Loucy (cell line): ENCODE measurements around the gene RRN3.
"Not testable (repeated sequence)": the region's sequence is repeated elsewhere in the genome, so short reads cannot be mapped to it uniquely, and the experiment has no call there.

Source experiments
- H2AFZ ChIP-seq: fragments of 200-600 bp; sonication (generic); 2 replicates; pipeline ENCODE4 v1.6.0; 2016; ENCODE audit warnings: antibody characterized with exemption, mild to moderate bottlenecking, low read length, moderate library complexity
- H3F3A ChIP-seq: fragments of 200-600 bp; 2 replicates; pipeline ENCODE4 v1.6.0; 2016; ENCODE audit warnings: antibody characterized with exemption, low read depth, mild to moderate bottlenecking
- H3K27me3 ChIP-seq: fragments of 200-600 bp; sonication (generic); 2 replicates; pipeline ENCODE4 v1.6.1; 2014; ENCODE audit warnings: low read length, mild to moderate bottlenecking; ENCODE audit not compliant: insufficient read depth, poor library complexity, severe bottlenecking
- H3K36me3 ChIP-seq: fragments of 200-600 bp; sonication (generic); 2 replicates; pipeline ENCODE4 v1.6.1; 2016; ENCODE audit warnings: low read length; ENCODE audit not compliant: insufficient read depth
- H3K4me1 ChIP-seq: fragments of 200-600 bp; sonication (generic); 2 replicates; pipeline ENCODE4 v1.5.1; 2014; ENCODE audit warnings: low read length, mild to moderate bottlenecking; ENCODE audit not compliant: insufficient read depth, poor library complexity, severe bottlenecking
- H3K4me2 ChIP-seq: fragments of 200-600 bp; sonication (generic); 2 replicates; pipeline ENCODE4 v1.6.0; 2014; ENCODE audit warnings: antibody characterized with exemption, low read length, low read depth, mild to moderate bottlenecking; ENCODE audit not compliant: poor library complexity, severe bottlenecking
- H3K4me3 ChIP-seq: fragments of 200-600 bp; sonication (generic); 2 replicates; pipeline ENCODE4 v1.5.1; 2014; ENCODE audit warnings: low read length, mild to moderate bottlenecking, mixed read lengths; ENCODE audit not compliant: poor library complexity, severe bottlenecking
- H3K79me2 ChIP-seq: fragments of 200-600 bp; sonication (generic); 2 replicates; pipeline ENCODE4 v1.6.1; 2014; ENCODE audit warnings: low read length; ENCODE audit not compliant: insufficient read depth
- H3K9ac ChIP-seq: fragments of 200-600 bp; sonication (generic); 2 replicates; pipeline ENCODE4 v1.6.0; 2014; ENCODE audit warnings: mild to moderate bottlenecking, low read depth, low read length, moderate library complexity; ENCODE audit not compliant: poor library complexity, severe bottlenecking
- H3K9me2 ChIP-seq: fragments of 200-600 bp; sonication (generic); replicated peaks from 2 replicates; pipeline ENCODE4 v1.6.1; 2016; ENCODE audit warnings: low read depth, low read length, mixed read lengths
- H3K9me3 ChIP-seq: fragments of 200-600 bp; sonication (generic); 2 replicates; pipeline ENCODE4 v1.6.1; 2014; ENCODE audit warnings: mild to moderate bottlenecking, antibody characterized with exemption, low read length, low read depth; ENCODE audit not compliant: insufficient read depth
- H4K20me1 ChIP-seq: fragments of 200-600 bp; sonication (generic); 2 replicates; pipeline ENCODE4 v1.6.0; 2014; ENCODE audit warnings: antibody characterized with exemption, low read length, mild to moderate bottlenecking; ENCODE audit not compliant: insufficient read depth, poor library complexity, severe bottlenecking
- CTCF ChIP-seq: fragments of 200-600 bp; sonication (generic); conservative IDR thresholded peaks from 2 replicates; pipeline ENCODE4 v1.5.1; 2014; ENCODE audit warnings: mild to moderate bottlenecking, antibody characterized with exemption, low read length
- EZH2phosphoT487 ChIP-seq: fragments of 200-600 bp; IDR thresholded peaks from 2 replicates; pipeline ENCODE4 v1.6.1; 2018; ENCODE audit warnings: antibody characterized with exemption, mild to moderate bottlenecking, moderate library complexity, borderline replicate concordance

The RRN3 gene

GRCh38 chr16:15031179-15031578, 62.9 kb downstream of the RRN3 start:
- peaks cover 29% of the 10 kb centered on the region; the same call in 1 of the 2 replicates for H3K36me3 ChIP-seq
- no peaks in the 10 kb centered on the region for H4K20me1 ChIP-seq
- H3K9me2 ChIP-seq: no peaks in the 10 kb centered on the region
- H3K79me2 ChIP-seq: no peaks in the 10 kb centered on the region
- H2AFZ ChIP-seq: no peak overlapping the region
- H3F3A ChIP-seq: no peaks in the 10 kb centered on the region
- H3K9ac ChIP-seq: no peak overlapping the region
- no peak overlapping the region for H3K4me3 ChIP-seq
- no peaks in the 10 kb centered on the region for H3K27me3 ChIP-seq
- no peak for TF ChIP-seq EZH2phosphoT487
- no peak for TF ChIP-seq CTCF
- H3K4me2 ChIP-seq: peak overlapping the region; percentile 24
- H3K9me3 ChIP-seq: no peaks in the 10 kb centered on the region
- peaks cover 8% of the 10 kb centered on the region for H3K4me1 ChIP-seq

- H4K20me1 ChIP-seq, H3K4me2 ChIP-seq, H3K9ac ChIP-seq, H3K4me1 ChIP-seq, H3K9me2 ChIP-seq, H3K9me3 ChIP-seq, H3K79me2 ChIP-seq, H3F3A ChIP-seq, H2AFZ ChIP-seq, H3K4me3 ChIP-seq, H3K27me3 ChIP-seq: not testable (repeated sequence)
- peaks cover 22% of the 10 kb centered on the region; the same call in 1 of the 2 replicates for H3K36me3 ChIP-seq
Observed at GRCh38 chr16:15029749-15030148, 64.3 kb downstream of the RRN3 start.

GRCh38 chr16:15028801-15029698, 65.0 kb downstream of the RRN3 start:
- H3K27me3 ChIP-seq, H3K9ac ChIP-seq, H3K4me3 ChIP-seq, H3K4me1 ChIP-seq, H3K9me2 ChIP-seq, H3F3A ChIP-seq, H4K20me1 ChIP-seq, H2AFZ ChIP-seq, H3K9me3 ChIP-seq, H3K79me2 ChIP-seq, H3K4me2 ChIP-seq: not testable (repeated sequence)
- H3K36me3 ChIP-seq: peaks cover 15% of the 10 kb centered on the region; the same call in 1 of the 2 replicates

GRCh38 chr16:15028345-15028715, 65.7 kb downstream of the RRN3 start:
- H3K9me2 ChIP-seq, H3K9ac ChIP-seq, H3F3A ChIP-seq, H4K20me1 ChIP-seq, H2AFZ ChIP-seq, H3K27me3 ChIP-seq, H3K4me1 ChIP-seq, H3K4me3 ChIP-seq, H3K9me3 ChIP-seq, H3K79me2 ChIP-seq, H3K36me3 ChIP-seq, H3K4me2 ChIP-seq: not testable (repeated sequence)

GRCh38 chr16:15027503-15028344, 66.3 kb downstream of the RRN3 start:
- H3K79me2 ChIP-seq: not testable (repeated sequence)

GRCh38 chr16:15027051-15027450, 67.0 kb downstream of the RRN3 start:
- not testable (repeated sequence) for H3K36me3 ChIP-seq, H3K9me3 ChIP-seq, H3K79me2 ChIP-seq, H4K20me1 ChIP-seq, H3K4me2 ChIP-seq, H3F3A ChIP-seq, H3K4me3 ChIP-seq, H3K9ac ChIP-seq, H3K4me1 ChIP-seq, H3K9me2 ChIP-seq, H3K27me3 ChIP-seq, H2AFZ ChIP-seq

More at GRCh38 chr16:15027503-15028344, 66.3 kb downstream of the RRN3 start:
- H3K9ac ChIP-seq, H3F3A ChIP-seq, H3K4me2 ChIP-seq, H3K27me3 ChIP-seq, H3K4me1 ChIP-seq, H3K36me3 ChIP-seq, H3K4me3 ChIP-seq, H3K9me3 ChIP-seq, H4K20me1 ChIP-seq, H3K9me2 ChIP-seq, H2AFZ ChIP-seq: not testable (repeated sequence)
